ENCODE measurements around the gene GNAT1.
"Not testable (repeated sequence)": the region's sequence is repeated elsewhere in the genome, so short reads cannot be mapped to it uniquely, and the experiment has no call there.

GNAT1 gene

DNA sequence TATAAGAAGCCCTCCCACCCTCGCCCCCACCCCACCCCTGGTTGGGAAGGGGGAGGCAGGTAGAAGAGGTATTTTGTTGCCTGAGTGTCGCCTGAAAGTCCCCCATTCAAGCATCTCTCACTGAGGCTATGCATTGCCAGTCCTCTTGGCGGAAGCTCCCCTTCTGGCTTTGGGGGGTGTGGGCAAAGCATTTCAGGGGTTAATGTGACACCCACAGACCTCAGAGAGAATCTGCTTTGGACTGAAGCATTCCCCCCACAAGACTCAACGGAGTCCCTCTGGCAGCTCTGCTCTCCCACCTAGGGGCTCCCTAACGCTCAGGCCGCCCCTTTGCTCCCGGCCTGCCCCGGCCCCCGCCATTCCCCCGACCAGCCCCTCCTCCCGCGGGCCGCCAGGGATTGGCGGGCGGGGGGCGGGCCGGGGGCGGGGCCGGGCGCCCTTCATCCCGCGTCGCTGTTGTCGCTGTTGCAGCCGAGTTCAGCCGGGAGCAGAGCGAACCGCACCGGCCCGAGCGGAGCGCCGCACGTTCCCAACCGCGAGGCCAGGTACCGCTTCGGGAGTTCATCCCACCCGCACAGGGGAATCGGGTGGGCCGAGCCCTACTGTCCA is 13.5 kb downstream of the GNAT1 start, which contains the start of gene SLC38A3:
Gene SLC38A3 (plus strand): TSS at position 468 of the 609 bp plus-strand sequence. CDS start 8,929 bp downstream, outside the sequence.
- Histone ChIP-seq H3K9ac (ENCODE audit: insufficient read length, low read depth) (peak within 1 kb of the TSS; percentile 73), H3K27me3 (ENCODE audit: insufficient read depth, insufficient read length) (peaks cover 37% of the 10 kb centered on the region), H3K36me3 (ENCODE audit: insufficient read depth, insufficient read length, low read length) (no peaks in the 10 kb centered on the region), H3K9me3 (ENCODE audit: insufficient read depth, low read length) (no peaks in the 10 kb centered on the region), H3K4me1 (ENCODE audit: insufficient read depth, insufficient read length) (peaks cover 29% of the 10 kb centered on the region), H3K4me3 (ENCODE audit: insufficient read length, low read depth) (peak within 1 kb of the TSS; percentile 45)
- no peak for DNase-seq (ENCODE audit: low read depth, low spot score)
- TF ChIP-seq ZNF274 (IDR thresholded peaks at IDR 0.05; ENCODE audit: low read depth, low read length): no peak
- no peak for TF ChIP-seq YY1 (IDR thresholded peaks at IDR 0.05; ENCODE audit: insufficient read depth, insufficient read length)

DNA sequence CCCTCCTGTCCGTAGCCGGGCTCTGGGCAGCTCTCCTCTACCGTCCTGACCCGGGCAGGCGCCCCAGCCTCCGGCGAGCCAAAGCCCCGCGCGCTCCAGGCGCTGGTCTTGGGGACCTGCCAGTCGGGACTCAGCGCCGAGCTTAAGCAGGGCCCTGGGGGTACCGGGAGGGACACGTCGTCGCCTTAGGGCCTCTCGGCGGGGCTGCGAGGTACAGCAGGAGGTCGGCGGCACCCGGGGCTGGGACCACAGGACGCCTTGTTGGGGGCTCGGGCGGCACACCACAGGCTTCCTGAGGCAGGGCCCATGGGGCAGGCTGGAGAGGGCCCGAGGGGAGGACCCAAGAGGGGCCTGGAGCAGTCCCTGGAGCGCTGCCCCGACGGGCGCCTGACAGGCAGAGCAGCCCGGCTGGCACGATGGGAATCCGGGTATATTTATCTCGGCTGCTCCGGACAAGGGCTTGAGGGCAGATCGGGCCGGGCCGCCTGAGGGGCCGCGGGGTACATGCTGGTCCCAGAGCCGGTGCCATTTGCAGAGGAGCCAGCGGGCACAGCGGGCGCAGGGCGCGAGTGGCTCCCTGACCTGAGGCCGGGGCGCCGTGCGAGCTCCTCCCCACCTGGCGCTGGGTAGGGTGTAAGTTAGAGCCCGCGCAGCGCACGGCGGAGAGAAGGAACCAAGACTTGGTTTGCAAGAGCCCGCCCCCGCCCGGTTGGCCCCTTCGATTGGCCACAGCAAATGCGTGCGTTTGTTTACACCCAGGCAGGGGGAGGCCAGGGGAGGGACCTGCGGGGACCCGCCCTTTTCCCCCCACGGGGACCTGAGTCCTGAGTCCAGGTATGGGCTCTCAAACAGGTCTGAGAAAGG is 14.2 kb downstream of the GNAT1 start:
- DNase-seq (ENCODE audit: low read depth, low spot score): no peak
- Histone ChIP-seq H3K9me3 (ENCODE audit: insufficient read depth, low read length) (peaks cover under 1% of the 10 kb centered on the region; the same call in 1 of the 2 replicates), H3K36me3 (ENCODE audit: insufficient read depth, insufficient read length, low read length) (no peaks in the 10 kb centered on the region), H3K4me1 (ENCODE audit: insufficient read depth, insufficient read length) (peaks cover 29% of the 10 kb centered on the region), H3K9ac (ENCODE audit: insufficient read length, low read depth) (peak overlapping the region; percentile 73), H3K27me3 (ENCODE audit: insufficient read depth, insufficient read length) (peaks cover 37% of the 10 kb centered on the region), H3K4me3 (ENCODE audit: insufficient read length, low read depth) (peak overlapping the region; percentile 45)
- TF ChIP-seq ZNF274 (IDR thresholded peaks at IDR 0.05; ENCODE audit: low read depth, low read length) (no peak), SUZ12 (IDR thresholded peaks at IDR 0.05; ENCODE audit: extremely low read depth, insufficient read depth, insufficient read length) (no peak), YY1 (IDR thresholded peaks at IDR 0.05; ENCODE audit: insufficient read depth, insufficient read length) (no peak)

GRCh38 chr3:50207359-50208042 is 16.1 kb downstream of the GNAT1 start:
- Histone ChIP-seq H3K9me3 (ENCODE audit: insufficient read depth, low read length) (peaks cover 7% of the 10 kb centered on the region; the same call in 1 of the 2 replicates), H3K9ac (ENCODE audit: insufficient read length, low read depth) (no peak overlapping the region), H3K4me1 (ENCODE audit: insufficient read depth, insufficient read length) (peaks cover 29% of the 10 kb centered on the region), H3K27me3 (ENCODE audit: insufficient read depth, insufficient read length) (peaks cover 37% of the 10 kb centered on the region), H3K4me3 (ENCODE audit: insufficient read length, low read depth) (no peak overlapping the region), H3K36me3 (ENCODE audit: insufficient read depth, insufficient read length, low read length) (no peaks in the 10 kb centered on the region)
- DNase-seq (ENCODE audit: low read depth, low spot score): no peak
- TF ChIP-seq SUZ12 (IDR thresholded peaks at IDR 0.05; ENCODE audit: extremely low read depth, insufficient read depth, insufficient read length): no peak
- no peak for TF ChIP-seq ZNF274 (IDR thresholded peaks at IDR 0.05; ENCODE audit: low read depth, low read length)
- no peak for TF ChIP-seq YY1 (IDR thresholded peaks at IDR 0.05; ENCODE audit: insufficient read depth, insufficient read length)

GRCh38 chr3:50208677-50209344 is 17.4 kb downstream of the GNAT1 start:
- Histone ChIP-seq H3K4me1 (ENCODE audit: insufficient read depth, insufficient read length) (peaks cover 26% of the 10 kb centered on the region), H3K9me3 (ENCODE audit: insufficient read depth, low read length) (peaks cover 7% of the 10 kb centered on the region; the same call in 1 of the 2 replicates), H3K36me3 (ENCODE audit: insufficient read depth, insufficient read length, low read length) (no peaks in the 10 kb centered on the region), H3K4me3 (ENCODE audit: insufficient read length, low read depth) (no peak overlapping the region), H3K9ac (ENCODE audit: insufficient read length, low read depth) (peak overlapping the region; percentile 45), H3K27me3 (ENCODE audit: insufficient read depth, insufficient read length) (peaks cover 35% of the 10 kb centered on the region)
- TF ChIP-seq SUZ12 (IDR thresholded peaks at IDR 0.05; ENCODE audit: extremely low read depth, insufficient read depth, insufficient read length) (no peak), ZNF274 (IDR thresholded peaks at IDR 0.05; ENCODE audit: low read depth, low read length) (no peak), YY1 (IDR thresholded peaks at IDR 0.05; ENCODE audit: insufficient read depth, insufficient read length) (no peak)
- no peak for DNase-seq (ENCODE audit: low read depth, low spot score)

DNA sequence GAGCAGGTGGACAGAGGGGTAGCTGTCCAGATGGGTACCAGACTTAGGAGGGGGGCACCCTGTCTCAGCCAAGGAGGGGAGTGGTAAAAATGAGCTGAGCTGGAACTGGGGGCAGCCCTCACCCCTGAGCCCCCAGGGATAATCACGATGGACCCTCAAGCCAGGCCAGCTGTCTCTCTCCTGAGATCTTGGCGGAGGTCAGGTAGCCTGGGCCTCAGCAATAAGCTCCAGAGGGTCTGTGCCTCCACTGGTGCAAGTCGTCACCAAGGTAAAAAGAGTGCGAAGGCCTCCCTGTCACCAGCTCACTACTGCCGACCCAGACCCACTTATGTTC is 18.7 kb downstream of the GNAT1 start:
- Histone ChIP-seq H3K9ac (ENCODE audit: insufficient read length, low read depth) (no peak overlapping the region), H3K36me3 (ENCODE audit: insufficient read depth, insufficient read length, low read length) (no peaks in the 10 kb centered on the region), H3K4me1 (ENCODE audit: insufficient read depth, insufficient read length) (peaks cover 23% of the 10 kb centered on the region), H3K27me3 (ENCODE audit: insufficient read depth, insufficient read length) (peaks cover 29% of the 10 kb centered on the region), H3K4me3 (ENCODE audit: insufficient read length, low read depth) (no peak overlapping the region), H3K9me3 (ENCODE audit: insufficient read depth, low read length) (peaks cover 7% of the 10 kb centered on the region; the same call in 1 of the 2 replicates)
- DNase-seq (ENCODE audit: low read depth, low spot score): no peak
- TF ChIP-seq SUZ12 (IDR thresholded peaks at IDR 0.05; ENCODE audit: extremely low read depth, insufficient read depth, insufficient read length) (no peak), YY1 (IDR thresholded peaks at IDR 0.05; ENCODE audit: insufficient read depth, insufficient read length) (no peak), ZNF274 (IDR thresholded peaks at IDR 0.05; ENCODE audit: low read depth, low read length) (no peak)

GRCh38 chr3:50210510-50211367 is 19.3 kb downstream of the GNAT1 start:
- no peak overlapping the region for H3K9ac ChIP-seq (ENCODE audit: insufficient read length, low read depth)
- no peaks in the 10 kb centered on the region for H3K36me3 ChIP-seq (ENCODE audit: insufficient read depth, insufficient read length, low read length)
- H3K27me3 ChIP-seq (ENCODE audit: insufficient read depth, insufficient read length): peaks cover 23% of the 10 kb centered on the region
- DNase-seq (ENCODE audit: low read depth, low spot score): no peak
- no peak overlapping the region for H3K4me3 ChIP-seq (ENCODE audit: insufficient read length, low read depth)
- peaks cover 23% of the 10 kb centered on the region for H3K4me1 ChIP-seq (ENCODE audit: insufficient read depth, insufficient read length)
- TF ChIP-seq ZNF274 (IDR thresholded peaks at IDR 0.05; ENCODE audit: low read depth, low read length): no peak
- no peak for TF ChIP-seq SUZ12 (IDR thresholded peaks at IDR 0.05; ENCODE audit: extremely low read depth, insufficient read depth, insufficient read length)
- TF ChIP-seq YY1 (IDR thresholded peaks at IDR 0.05; ENCODE audit: insufficient read depth, insufficient read length): no peak
- H3K9me3 ChIP-seq (ENCODE audit: insufficient read depth, low read length): peaks cover 7% of the 10 kb centered on the region; the same call in 1 of the 2 replicates

DNA sequence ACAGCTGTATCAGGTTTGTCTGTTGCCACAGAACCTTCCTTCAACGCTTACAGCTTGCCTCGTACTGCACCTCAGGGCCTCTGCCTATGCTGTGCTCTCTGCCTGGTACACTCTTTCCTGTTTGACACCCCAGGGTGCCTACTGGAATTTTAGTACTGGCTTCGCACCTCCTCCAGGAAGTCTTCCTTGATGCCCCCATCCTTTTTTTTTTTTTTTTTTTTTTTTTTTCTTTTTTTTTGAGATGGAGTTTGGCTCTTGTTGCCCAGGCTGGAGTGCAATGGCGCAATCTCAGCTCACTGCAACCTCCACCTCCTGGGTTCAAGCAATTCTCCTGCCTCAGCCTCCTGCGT is 19.9 kb downstream of the GNAT1 start:
- not testable (repeated sequence) for H3K9me3 ChIP-seq (ENCODE audit: insufficient read depth, low read length); DNase-seq (ENCODE audit: low read depth, low spot score); H3K4me3 ChIP-seq (ENCODE audit: insufficient read length, low read depth); H3K36me3 ChIP-seq (ENCODE audit: insufficient read depth, insufficient read length, low read length); H3K9ac ChIP-seq (ENCODE audit: insufficient read length, low read depth)
- Histone ChIP-seq H3K27me3 (ENCODE audit: insufficient read depth, insufficient read length) (peaks cover 17% of the 10 kb centered on the region), H3K4me1 (ENCODE audit: insufficient read depth, insufficient read length) (peaks cover 23% of the 10 kb centered on the region)

Data from NT2/D1 (cell line).